HTERT RPE-1 (cell line): ENCODE measurements around the gene RBM12.
"Not testable (repeated sequence)": the region's sequence is repeated elsewhere in the genome, so short reads cannot be mapped to it uniquely, and the experiment has no call there.

Source experiments
- in situ Hi-C: fragments of 300-500 bp; cut with MboI; formaldehyde crosslinking; loops from 4 replicates; pipeline ENCODE4 v1.14.3; 2020; ENCODE audit warnings: low sequenced_read_pairs

Gene RBM12

DNA sequence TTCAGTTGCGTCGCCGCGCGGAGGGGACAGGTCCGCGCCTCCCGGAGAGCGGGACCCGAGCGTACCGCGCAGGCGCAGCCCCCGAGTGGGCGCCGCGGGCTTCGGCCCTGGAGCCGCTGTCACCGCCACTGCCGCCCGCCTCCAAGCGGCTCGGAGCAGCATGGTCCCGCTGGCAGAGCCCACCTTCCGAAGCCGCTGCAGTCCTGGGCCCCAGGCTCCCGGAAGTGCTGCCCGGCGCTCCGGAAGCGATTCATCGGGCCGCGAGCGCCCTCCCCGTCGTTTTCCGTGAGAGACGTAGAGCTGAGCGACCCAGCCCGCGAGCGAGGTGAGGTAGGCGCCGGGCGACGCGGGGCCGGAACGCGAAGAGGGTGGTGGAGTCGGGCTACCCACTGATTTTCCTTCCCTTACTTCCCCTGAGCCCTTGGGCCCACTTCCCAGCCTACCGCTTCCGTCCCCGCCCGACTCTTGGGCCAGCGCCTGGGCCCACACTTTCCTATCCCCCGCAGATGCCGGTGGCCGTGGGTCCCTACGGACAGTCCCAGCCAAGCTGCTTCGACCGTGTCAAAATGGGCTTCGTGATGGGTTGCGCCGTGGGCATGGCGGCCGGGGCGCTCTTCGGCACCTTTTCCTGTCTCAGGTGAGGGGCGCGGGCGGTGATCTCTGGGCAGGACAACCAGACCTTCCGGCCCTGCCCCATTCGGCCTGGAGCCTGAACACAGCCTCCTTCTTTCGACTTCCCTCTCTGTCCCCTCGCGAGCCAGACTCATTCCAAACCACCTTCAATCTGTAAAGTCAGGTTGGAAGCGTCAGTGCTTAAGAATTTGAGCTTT lies 34.6 kb upstream of the RBM12 start, which contains the start of the genes NFS1 and ROMO1:
NFS1 (minus strand) TSS at position 226 of the 830 bp plus-strand sequence; CDS start at position 162, 64 bp downstream.
ROMO1 (plus strand) TSS at position 279 of the 830 bp plus-strand sequence; CDS start at position 507, 228 bp downstream.
- in situ Hi-C loops = no loop called here

DNA sequence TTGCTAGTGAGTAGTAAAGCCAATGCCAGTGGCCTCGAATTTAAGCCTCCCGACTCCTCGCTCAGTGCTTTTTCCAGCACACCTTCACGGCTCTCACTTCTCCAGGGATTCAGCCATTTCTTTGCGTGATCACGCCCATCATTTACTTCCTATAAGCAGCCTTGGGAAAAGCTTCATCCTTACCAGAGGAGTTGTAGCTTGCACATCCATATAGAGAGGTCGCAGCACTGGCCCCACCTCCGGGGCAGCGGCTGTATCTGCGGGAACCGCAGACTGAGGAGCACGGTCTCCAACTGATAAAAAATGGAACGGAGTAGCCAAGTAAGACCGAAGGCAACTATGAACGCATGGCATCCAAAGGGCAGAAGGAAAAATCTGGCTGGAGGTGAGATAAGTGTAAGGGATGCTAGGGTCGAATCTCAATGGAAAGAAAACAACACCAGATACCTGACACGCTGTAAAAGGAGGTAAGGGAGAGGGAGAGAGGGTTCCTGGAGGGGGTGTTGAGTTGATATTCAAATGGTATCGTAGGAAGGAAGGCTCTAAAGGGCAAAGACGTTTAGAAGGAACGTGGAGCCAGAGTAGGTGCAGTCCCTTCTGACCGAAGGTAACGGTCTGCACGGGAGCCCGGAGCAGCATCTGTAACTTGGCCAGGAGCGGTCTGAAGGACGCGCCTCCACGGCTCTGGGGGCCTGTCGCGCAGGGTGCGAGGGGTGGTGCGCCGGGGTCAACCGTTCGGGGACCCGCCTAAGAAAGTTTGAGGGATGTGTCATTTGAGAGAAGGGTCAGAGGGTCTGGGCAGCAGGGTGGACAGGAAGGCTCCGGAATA lies 33.8 kb upstream of the RBM12 start:
- in situ Hi-C loops = no loop called here

DNA sequence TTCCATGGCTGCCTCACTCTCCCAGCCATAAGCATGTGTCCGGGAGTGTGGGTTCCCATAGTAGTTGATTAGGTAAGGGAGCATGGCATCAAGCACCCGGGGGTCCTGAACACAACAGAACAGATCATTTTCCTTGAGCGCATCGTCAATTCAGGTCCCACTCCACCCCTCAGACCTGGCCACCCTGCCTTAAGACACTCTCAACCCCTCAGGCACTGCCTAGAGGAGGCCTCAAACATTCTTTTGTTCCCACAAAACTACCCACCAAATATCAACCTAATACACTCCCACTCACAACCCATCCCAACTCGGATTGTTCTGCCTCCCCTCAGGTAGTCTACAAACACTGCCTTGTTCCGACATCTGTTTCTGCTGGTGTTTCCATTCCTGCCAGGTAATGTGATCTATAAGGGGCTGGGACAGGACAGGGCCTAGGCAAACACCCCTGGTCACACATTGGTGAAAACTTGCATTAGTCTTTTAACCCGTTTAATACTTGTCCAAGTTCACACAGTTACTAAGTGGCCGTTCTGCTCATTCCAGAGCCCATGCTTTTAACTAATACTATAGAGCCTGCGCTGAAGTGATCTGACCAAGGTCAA lies 33.1 kb upstream of the RBM12 start:
- in situ Hi-C loops = no loop called here

DNA sequence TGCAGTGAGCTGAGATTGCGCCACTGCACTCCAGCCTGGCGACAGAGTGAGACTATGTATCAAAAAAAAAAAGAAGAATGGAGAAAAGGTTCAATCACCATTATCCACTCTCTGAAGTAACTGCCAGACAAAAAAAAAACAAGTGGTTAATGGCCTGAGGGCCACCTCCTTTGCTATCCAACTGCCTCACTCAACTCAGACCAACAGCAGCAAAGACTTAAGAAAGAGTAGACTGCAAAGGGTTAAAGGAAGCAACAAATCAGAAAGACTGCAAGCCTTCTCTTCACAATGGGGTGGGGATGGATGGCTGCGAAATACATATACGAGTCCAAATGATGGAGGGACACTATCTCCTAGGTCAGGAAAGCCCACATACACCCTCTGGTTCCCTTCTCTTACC lies 31.3 kb upstream of the RBM12 start:
- in situ Hi-C loops = no loop called here

DNA sequence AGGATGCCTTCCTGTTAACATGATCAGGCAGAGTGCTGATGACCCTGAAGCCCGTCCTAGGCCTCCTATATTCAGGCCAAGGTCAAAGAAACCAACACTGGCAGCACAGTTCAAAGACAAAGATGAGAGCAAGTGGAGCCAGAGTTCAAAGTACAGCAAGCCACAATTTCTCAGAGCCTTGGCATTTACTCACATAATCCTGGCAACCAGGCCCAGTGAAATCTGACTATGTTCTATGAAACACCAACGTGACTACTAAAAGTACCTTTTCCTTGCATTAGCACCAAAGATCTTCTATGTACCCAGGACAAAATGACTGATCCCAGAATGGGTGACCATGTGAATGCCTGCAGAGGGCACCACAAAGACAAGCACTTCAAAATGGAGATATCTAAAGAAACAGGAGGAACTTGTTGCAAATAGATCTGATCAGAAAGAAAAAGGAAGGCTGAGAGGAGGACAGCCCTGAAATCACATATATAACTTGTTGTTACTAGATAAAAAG lies 30.6 kb upstream of the RBM12 start:
- in situ Hi-C loops = no loop called here

DNA sequence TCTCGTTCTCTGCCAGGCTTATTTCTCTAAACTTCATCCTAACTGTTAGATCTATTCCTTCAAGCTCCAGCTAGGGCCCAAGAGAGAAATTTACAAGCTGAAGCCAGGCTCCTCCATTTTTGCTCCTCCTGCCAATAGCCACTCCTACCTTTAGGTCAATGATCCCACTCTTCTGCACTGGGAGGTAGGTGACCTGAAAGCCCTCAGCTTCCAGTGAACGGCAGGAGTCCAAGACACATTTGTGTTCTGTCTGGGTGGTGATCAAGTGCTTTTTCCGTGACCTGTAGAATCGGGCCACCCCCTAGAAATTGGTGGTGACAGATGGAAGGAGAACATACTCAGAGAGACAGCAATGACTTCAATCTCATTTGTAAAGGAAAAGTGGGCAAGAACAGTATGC lies 25.6 kb upstream of the RBM12 start:
- in situ Hi-C loops = no loop called here

DNA sequence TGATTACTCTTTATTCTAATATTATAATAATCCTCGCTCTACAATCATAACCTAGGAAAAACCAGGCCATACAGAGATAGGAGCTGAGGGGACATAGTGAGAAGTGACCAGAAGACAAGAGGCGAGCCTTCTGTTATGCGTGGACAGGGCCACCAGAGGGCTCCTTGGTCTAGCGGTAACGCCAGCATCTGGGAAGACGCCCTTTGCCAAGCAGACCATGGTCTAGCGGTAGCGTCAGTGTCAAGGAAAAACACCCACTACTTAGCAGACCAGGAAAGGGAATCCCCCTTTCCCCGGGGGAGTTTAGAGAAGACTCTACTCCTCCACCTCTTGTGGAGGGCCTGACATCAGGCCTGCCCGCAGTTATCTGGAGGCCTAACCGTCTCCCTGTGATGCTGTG lies 22.2 kb upstream of the RBM12 start:
- in situ Hi-C loops = not testable (repeated sequence)

DNA sequence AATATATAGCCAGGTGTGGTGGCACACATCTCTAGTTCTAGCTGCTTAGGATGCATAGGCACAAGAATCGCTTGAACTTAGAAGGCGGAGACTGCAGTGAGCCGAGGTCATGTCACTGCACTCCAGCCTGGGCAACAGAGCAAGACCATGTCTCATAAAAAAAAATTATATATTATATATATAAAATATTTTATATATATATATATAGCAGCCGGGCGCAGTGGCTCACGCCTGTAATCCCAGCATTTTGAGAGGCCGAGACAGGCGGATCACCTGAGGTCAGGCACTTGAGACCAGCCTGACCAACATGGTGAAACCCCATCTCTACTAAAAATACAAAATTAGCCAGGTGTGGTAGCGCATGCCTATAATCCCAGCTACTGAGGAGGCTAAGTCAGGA lies 20.7 kb upstream of the RBM12 start:
- in situ Hi-C loops = not testable (repeated sequence)

DNA sequence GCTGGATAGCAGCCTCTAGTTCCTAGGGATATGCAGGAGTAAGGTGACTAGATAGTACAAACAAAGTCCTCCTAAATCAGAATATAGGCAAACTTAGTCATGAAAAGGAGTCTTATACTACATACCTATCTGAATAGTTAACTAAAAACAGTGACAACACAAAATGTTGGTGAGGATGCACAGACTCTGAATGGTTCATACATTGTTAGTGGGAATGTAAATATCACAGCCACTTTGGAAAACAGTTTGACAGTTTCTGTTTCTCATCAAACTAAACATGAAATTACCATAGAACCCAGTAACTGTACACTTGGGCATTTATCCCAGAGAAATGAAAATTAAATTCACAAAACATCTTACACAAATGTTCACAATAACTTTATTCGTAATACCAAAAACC lies 17.3 kb upstream of the RBM12 start:
- in situ Hi-C loops = no loop called here

DNA sequence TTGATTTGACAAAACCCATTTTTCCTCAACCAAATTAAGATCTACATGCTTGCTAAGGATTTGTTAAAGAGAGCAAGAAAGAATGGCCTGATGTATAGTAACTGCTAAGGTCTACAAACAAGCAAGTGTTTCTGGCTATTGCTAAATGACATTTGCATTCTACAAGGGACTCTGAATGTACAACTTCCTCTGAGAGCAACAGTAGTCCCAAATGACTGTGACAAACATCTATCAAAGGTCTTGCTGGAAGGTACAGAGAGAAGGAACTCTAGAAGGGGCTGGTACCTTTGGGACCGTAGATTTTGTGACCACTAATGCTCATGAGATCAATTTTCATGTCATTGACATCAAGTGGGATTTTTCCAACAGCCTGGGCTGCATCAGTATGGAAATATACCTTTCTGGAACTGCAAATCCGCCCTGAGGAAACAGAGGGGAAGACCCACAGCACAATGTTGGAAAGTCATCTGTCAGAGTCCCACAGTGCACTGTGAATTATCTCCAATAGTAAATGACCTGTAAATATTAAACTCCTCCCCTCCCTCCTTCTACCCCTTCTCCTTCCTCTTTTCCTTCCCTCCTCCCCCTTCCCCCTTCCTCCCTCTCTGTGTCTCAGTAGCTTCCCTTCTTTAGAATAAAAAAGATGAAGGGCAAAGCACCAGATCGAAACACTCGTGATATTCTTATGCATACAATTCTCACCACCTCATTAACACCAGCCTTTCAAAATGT lies 15.9 kb upstream of the RBM12 start:
- in situ Hi-C loops = no loop called here

DNA sequence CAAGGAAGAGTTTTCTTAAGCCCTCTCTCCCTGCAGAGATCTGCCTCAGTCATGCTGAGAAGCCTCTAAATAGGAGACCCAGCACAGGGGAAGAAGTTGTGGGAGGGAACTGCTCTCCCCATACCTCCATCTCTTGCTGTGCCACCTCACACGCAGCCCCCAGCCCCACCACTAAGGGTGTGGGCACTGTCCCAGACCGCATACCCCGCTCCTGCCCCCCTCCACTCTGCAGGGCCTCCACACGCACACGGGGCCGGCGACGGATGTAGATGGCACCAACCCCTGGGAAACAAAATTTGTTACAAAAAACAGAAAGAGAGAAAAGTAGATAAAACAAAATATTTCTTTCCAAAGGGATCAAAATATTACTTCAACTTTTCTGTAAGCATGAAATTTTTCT lies 10.2 kb upstream of the RBM12 start:
- in situ Hi-C loops = no loop called here

DNA sequence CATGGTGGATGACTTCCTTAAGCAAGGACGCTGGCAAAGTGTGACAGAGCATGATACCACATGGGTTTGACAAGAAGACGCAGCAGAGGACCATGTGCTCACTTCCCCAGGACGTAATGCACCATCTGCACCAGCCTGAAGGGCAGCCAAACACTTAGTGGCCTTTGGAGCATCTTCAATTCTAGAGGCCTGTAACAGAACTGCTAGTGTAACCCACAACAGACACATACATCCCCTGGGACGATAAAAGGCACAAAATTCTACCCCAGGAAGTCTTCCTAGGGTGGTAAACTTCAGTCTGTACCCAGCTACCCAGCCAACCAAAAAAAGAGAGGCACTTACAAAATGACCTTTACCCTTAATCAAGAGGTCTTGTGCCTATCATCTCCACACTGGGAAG lies 9.2 kb upstream of the RBM12 start:
- in situ Hi-C loops = no loop called here

DNA sequence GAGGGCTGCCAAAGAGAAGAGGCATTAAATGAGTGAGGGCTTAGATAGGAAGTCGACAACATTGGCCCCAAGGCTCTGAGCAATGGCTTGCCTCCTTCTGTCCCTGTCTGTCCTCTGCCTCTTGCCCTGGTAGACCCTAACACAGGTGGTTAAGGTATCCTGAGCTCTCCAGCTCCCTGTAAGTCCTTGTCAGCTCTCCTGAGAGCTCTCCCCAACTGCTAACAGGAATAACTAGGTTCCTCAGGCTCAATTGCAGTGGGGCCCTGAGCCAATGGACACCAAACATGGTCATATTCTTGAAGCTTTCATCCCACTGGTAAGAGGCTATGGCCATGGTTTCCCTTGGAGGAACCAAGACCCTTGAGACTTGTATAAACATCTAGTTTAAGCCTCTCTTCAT lies 5.0 kb upstream of the RBM12 start:
- in situ Hi-C loops = no loop called here

DNA sequence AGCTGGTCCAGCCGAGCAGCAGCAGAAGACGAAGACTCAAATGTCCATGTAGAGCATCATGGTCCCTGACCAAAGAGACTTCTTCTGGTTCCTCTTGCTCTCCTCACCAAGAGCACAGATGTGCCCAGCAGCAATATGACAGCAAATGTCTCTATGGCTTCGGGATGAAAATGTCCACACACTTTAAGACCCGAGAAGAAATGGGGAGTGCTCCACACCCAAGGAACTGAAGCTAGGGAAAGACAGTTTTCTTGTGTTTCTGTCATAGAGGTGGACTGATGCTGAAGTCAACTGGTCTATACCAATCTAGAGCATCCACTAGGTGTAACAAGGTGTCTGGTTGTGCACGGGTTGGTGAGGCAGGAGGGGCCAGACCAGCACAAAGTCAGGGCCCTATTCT lies 4.5 kb upstream of the RBM12 start:
- in situ Hi-C loops = no loop called here

DNA sequence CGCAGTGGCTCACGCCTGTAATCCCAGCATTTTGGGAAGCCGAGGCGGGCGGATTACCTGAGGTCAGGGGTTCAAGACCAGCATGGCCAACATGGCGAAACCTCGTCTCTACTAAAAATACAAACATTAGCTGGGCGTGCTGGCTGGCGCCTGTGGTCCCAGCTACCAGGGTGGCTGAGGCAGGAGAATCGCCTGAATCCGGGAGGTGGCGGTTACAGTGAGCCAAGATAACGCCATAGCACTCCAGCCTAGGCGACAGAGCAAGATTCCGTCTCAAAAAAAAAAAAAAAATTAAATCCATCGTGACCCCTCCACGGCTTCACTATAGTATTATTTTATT lies 1.2 kb upstream of the RBM12 start:
- in situ Hi-C loops = no loop called here

DNA sequence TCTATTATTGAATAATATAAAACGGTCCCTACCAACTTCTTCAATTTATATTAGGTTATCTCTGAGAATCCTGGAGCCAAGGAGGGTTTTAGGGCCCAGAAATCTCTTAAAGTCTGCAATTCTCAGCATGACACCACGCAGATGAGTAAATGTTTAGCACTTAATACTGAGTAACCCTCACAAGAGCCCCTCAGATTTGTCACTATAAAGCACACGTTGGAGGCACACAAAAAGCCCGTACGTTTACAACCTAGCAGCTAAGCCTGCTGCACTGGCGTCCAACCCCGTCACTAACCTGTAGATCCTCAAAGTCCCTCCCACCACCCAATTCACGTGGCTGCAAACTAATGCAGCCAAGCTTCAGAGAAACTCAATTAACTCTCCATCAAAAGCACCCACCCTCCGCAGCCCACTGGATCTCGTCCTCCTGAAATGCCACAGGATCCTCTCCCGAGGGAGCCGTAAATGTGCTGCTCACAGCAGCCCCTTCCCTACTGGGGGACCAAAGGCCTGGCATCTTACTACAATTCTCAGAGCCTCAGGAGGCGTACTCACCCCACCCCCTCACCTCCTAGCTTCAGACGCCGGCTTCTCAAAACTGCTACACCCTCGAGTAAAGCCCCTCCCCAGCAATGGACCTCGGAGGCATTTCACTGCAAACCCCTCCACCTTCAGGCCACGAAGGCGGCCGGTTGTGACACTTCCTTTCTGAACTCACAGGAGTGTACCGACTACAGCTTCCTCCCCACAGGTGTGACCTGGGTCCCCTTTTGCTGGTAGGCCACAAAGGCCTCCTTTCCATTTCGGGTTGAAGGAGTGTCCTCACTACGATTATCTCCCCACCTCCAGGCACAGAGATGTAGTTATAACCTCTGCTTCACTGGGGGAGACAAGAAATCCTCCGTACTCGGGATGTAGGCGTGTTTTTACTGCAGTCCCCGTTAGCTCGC lies 909 bp downstream of the RBM12 start:
- in situ Hi-C loops = no loop called here

DNA sequence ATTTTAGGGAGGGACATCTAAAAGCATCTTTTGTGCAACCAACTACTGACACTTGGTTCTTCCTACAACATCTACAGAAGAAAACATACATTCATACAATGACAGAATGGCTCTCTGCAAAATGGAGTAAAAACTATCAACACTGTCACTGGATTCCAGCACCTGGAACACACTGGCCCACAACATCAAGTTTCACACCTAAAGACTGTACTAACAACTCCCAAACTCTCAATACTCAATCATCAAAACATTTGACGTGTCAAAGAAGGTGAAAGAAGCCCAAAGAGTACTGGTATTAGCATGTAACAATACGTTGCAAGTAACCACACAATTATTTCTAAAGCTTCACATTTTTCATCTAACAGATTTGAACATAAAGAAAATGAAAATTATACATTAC lies 2.1 kb downstream of the RBM12 start:
- in situ Hi-C loops = no loop called here

DNA sequence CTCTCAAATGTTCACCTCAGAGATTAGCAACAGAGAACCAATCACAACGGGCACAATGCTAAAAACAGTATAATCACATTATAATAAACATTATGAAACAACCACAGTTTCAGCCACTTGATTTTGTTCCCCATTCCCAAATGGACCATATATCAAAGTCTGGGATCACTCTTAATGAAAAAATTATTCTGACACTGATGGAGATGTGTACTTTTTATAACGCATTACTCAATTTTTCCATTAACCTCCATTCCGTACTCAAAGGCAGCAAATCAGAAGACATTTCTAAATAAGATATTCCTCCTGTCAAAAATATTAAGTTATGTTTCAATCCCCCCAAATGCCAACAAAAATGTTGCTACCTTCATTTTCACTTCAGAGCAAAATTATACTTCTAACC lies 2.8 kb downstream of the RBM12 start:
- in situ Hi-C loops = no loop called here

DNA sequence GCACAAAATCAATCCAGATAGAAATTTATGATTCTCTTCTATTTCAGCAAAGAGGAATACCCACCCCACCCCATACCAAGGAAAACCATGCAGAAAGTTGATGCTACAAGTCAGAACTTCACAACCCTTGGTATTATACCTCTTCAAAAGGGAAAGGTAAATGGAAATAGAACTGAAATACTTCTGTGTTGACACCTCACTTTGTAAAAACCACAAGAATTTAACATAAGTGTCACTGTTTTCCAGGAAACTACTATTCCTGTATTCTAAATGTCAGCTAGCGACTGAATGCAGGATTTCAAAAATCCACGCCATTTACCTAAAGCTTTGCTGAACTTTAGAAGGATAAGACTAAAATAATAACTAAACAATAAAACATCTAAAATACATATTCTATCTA lies 3.6 kb downstream of the RBM12 start:
- in situ Hi-C loops = no loop called here
